ENCODE results near the gene CDH13.

Gene CDH13

DNA sequence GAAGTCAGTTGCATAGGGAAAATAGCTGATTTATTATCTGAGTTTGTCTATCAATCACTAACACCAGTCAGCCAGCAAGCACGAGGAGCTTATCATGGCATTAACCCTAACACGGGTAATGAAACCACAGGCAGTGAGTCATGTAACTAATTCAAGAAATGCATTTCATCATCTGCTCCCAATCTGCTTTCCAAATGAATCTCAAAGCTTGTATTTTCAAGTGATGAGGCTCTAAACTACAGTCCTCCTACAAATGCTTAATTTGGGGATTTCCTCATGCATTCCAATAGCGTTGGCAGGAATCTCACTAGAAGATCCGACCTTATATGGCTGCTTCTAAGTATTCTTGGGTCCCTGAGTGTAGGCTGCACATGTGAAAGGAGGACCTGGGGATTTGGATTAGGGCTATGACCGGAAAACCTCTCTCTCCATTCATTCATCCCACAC, 1062.6 kb downstream of the CDH13 start:
- Histone ChIP-seq H3K9ac (ENCODE audit: low read depth, low read length) (no peak overlapping the region), H3K36me3 (ENCODE audit: insufficient read depth, low read length) (no peaks in the 10 kb centered on the region), H3K4me2 (ENCODE audit: low read length) (no peak overlapping the region), H3K4me1 (ENCODE audit: control insufficient read depth, insufficient read depth, low read length) (peaks cover 9% of the 10 kb centered on the region), H3K27me3 (ENCODE audit: control insufficient read depth, insufficient read depth, low read length) (no peaks in the 10 kb centered on the region), H3K9me3 (replicated peaks; ENCODE audit: low read length) (no peaks in the 10 kb centered on the region), H3K4me3 (ENCODE audit: low read length) (no peak overlapping the region)

DNA sequence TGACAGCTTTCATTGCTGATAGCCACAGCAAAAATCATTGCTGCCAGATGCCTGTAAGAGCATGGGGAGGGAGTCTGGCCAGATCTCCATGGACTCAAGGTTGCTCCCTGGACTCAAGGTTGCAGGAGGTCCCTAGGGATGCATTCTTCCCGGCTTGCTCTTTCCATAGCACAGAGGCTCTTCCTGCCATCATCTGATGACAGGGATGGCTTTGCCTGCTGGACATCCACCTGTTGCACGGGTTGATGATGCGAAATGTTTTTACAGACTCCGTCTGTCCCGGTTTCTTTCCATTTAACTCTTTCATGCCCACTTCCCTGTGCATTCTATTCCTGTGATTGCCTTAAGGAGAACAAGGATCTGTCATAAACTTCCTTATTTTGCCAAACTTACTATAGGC, 1065.5 kb downstream of the CDH13 start:
- no peaks in the 10 kb centered on the region for H3K9me3 ChIP-seq (replicated peaks; ENCODE audit: low read length)
- no peaks in the 10 kb centered on the region for H3K27me3 ChIP-seq (ENCODE audit: control insufficient read depth, insufficient read depth, low read length)
- H3K9ac ChIP-seq (ENCODE audit: low read depth, low read length), result no peak overlapping the region
- H3K36me3 ChIP-seq (ENCODE audit: insufficient read depth, low read length), result no peaks in the 10 kb centered on the region
- no peak overlapping the region for H3K4me2 ChIP-seq (ENCODE audit: low read length)
- H3K4me3 ChIP-seq (ENCODE audit: low read length), result no peak overlapping the region
- peaks cover 9% of the 10 kb centered on the region for H3K4me1 ChIP-seq (ENCODE audit: control insufficient read depth, insufficient read depth, low read length)

- Histone ChIP-seq H3K27me3 (ENCODE audit: control insufficient read depth, insufficient read depth, low read length) (no peaks in the 10 kb centered on the region), H3K36me3 (ENCODE audit: insufficient read depth, low read length) (no peaks in the 10 kb centered on the region), H3K4me3 (ENCODE audit: low read length) (no peak overlapping the region), H3K4me2 (ENCODE audit: low read length) (no peak overlapping the region), H3K9me3 (replicated peaks; ENCODE audit: low read length) (no peaks in the 10 kb centered on the region), H3K9ac (ENCODE audit: low read depth, low read length) (no peak overlapping the region), H3K4me1 (ENCODE audit: control insufficient read depth, insufficient read depth, low read length) (no peaks in the 10 kb centered on the region)
Observed at GRCh38 chr16:83698964-83699363, 1072.2 kb downstream of the CDH13 start.

DNA sequence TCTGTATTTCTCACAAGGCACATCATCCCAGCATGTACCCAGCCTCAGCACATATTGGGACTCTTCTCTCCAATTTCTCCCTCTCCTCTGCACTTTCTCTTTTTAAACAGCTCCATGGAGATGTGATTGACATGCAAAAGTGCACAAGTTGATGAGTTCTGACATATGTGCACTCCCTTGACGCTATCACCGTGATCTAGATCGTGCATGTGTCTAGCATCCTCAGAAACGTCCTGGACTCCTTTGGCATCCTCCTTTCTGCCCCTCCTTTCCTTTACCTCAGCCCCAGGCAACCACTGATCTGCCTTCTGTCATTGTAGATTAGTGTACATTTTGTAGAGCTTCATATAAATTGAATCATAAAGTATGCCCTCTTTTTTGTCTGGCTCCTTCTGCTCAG, 1073.0 kb downstream of the CDH13 start:
- Histone ChIP-seq H3K4me1 (ENCODE audit: control insufficient read depth, insufficient read depth, low read length) (no peaks in the 10 kb centered on the region), H3K9me3 (replicated peaks; ENCODE audit: low read length) (no peaks in the 10 kb centered on the region), H3K27me3 (ENCODE audit: control insufficient read depth, insufficient read depth, low read length) (no peaks in the 10 kb centered on the region), H3K36me3 (ENCODE audit: insufficient read depth, low read length) (no peaks in the 10 kb centered on the region), H3K4me3 (ENCODE audit: low read length) (no peak overlapping the region), H3K4me2 (ENCODE audit: low read length) (no peak overlapping the region), H3K9ac (ENCODE audit: low read depth, low read length) (no peak overlapping the region)

DNA sequence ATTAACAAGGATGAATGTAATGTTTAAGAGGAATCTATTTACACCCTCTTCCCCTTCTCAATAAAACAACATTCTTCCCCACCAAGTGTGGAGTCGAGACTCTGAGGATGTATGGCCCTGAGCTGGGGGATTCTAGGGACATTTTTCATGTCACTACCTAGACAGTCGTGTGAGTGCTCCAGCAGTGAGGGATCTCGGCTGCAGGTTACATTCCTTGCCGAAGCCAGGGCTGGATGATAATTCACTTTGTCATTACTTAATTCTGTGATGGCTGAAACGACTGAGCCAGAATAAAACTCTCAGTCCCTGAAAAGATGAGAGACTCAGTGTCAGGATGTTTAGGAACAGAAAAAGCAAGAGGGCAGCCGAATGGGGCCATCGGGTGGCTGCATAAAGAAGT, 1074.1 kb downstream of the CDH13 start:
- H3K4me3 ChIP-seq (ENCODE audit: low read length), result no peak overlapping the region
- no peaks in the 10 kb centered on the region for H3K36me3 ChIP-seq (ENCODE audit: insufficient read depth, low read length)
- H3K4me1 ChIP-seq (ENCODE audit: control insufficient read depth, insufficient read depth, low read length), result peaks cover 2% of the 10 kb centered on the region
- H3K27me3 ChIP-seq (ENCODE audit: control insufficient read depth, insufficient read depth, low read length), result no peaks in the 10 kb centered on the region
- H3K4me2 ChIP-seq (ENCODE audit: low read length), result no peak overlapping the region
- H3K9me3 ChIP-seq (replicated peaks; ENCODE audit: low read length), result no peaks in the 10 kb centered on the region
- no peak overlapping the region for H3K9ac ChIP-seq (ENCODE audit: low read depth, low read length)

DNA sequence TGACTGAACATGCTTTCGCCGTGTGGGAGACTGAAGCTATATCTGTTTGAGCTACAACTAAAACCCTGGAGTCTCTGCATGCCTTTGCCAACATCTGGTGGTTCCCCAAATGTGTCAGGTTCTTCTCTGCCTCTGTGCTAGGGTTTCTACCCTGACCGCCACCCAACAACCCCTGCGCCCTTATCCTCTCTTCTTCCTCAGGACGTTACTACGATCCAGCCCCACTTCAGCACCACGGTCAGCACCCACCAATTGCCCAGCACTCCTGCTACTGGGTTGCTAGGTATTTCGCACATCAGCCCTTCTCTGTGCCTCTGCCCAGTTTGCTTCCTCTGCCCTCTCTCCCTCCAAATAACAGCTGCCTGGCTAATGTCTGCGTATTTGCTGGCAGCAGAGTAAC, 1074.7 kb downstream of the CDH13 start:
- no peak overlapping the region for H3K4me3 ChIP-seq (ENCODE audit: low read length)
- H3K4me2 ChIP-seq (ENCODE audit: low read length), result no peak overlapping the region

DNA sequence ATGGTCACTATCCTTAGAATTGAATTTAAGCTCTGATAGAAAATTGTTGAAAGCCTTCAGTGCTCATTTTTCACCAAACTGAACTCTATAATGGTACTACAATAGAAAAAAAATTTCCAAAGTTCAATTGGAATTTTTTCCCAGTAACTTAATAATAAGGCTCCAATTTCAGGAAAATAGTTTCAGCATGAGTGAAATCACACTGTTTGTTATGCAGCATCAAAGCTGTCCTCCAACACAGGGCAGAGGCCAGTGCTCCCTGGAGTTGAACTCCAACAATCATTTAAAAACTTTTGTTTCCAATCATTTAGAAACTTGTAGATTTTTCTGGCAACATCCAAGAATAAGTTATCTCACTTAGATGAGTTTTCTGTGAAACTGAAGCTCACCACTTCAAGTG, 1077.9 kb downstream of the CDH13 start:
- Histone ChIP-seq H3K9me3 (replicated peaks; ENCODE audit: low read length) (no peaks in the 10 kb centered on the region), H3K4me2 (ENCODE audit: low read length) (no peak overlapping the region), H3K27me3 (ENCODE audit: control insufficient read depth, insufficient read depth, low read length) (no peaks in the 10 kb centered on the region), H3K4me1 (ENCODE audit: control insufficient read depth, insufficient read depth, low read length) (peaks cover 6% of the 10 kb centered on the region), H3K9ac (ENCODE audit: low read depth, low read length) (no peak overlapping the region), H3K4me3 (ENCODE audit: low read length) (no peak overlapping the region), H3K36me3 (ENCODE audit: insufficient read depth, low read length) (no peaks in the 10 kb centered on the region)

More for the DNA sequence above, 1074.7 kb downstream of the CDH13 start:
- Histone ChIP-seq H3K9ac (ENCODE audit: low read depth, low read length) (no peak overlapping the region), H3K36me3 (ENCODE audit: insufficient read depth, low read length) (no peaks in the 10 kb centered on the region), H3K27me3 (ENCODE audit: control insufficient read depth, insufficient read depth, low read length) (no peaks in the 10 kb centered on the region), H3K4me1 (ENCODE audit: control insufficient read depth, insufficient read depth, low read length) (peaks cover 6% of the 10 kb centered on the region), H3K9me3 (replicated peaks; ENCODE audit: low read length) (no peaks in the 10 kb centered on the region)

GRCh38 chr16:83705856-83706255, 1079.1 kb downstream of the CDH13 start:
- H3K9me3 ChIP-seq (replicated peaks; ENCODE audit: low read length), result no peaks in the 10 kb centered on the region
- no peaks in the 10 kb centered on the region for H3K27me3 ChIP-seq (ENCODE audit: control insufficient read depth, insufficient read depth, low read length)
- no peak overlapping the region for H3K4me2 ChIP-seq (ENCODE audit: low read length)
- no peak overlapping the region for H3K4me3 ChIP-seq (ENCODE audit: low read length)
- H3K36me3 ChIP-seq (ENCODE audit: insufficient read depth, low read length), result no peaks in the 10 kb centered on the region
- no peak overlapping the region for H3K9ac ChIP-seq (ENCODE audit: low read depth, low read length)
- peaks cover 6% of the 10 kb centered on the region for H3K4me1 ChIP-seq (ENCODE audit: control insufficient read depth, insufficient read depth, low read length)

GRCh38 chr16:83706394-83706793, 1079.6 kb downstream of the CDH13 start:
- H3K27me3 ChIP-seq (ENCODE audit: control insufficient read depth, insufficient read depth, low read length), result no peaks in the 10 kb centered on the region
- H3K9ac ChIP-seq (ENCODE audit: low read depth, low read length), result no peak overlapping the region
- no peaks in the 10 kb centered on the region for H3K9me3 ChIP-seq (replicated peaks; ENCODE audit: low read length)
- H3K4me3 ChIP-seq (ENCODE audit: low read length), result no peak overlapping the region
- H3K4me1 ChIP-seq (ENCODE audit: control insufficient read depth, insufficient read depth, low read length), result peaks cover 6% of the 10 kb centered on the region
- no peaks in the 10 kb centered on the region for H3K36me3 ChIP-seq (ENCODE audit: insufficient read depth, low read length)
- H3K4me2 ChIP-seq (ENCODE audit: low read length), result no peak overlapping the region

DNA sequence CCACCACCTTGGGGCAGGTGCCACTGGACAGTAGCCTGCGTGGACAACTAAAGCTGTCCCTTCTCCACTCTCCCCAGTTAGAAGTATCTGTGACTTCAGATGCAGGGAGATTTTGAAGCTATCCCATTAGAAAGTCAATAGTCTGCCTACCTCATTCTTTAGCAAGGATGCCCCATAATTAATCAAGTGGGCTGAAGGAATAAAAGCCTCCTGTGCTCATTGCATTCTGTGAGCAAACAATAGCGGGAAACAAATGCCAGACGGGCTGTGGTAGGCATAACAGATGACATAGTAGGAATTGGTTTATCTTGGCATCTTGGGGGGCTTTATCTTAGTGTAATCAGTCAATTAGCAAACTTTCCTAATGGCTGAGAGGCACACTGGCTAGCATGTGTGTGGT, 1084.3 kb downstream of the CDH13 start:
- Histone ChIP-seq H3K9me3 (replicated peaks; ENCODE audit: low read length) (no peaks in the 10 kb centered on the region), H3K4me3 (ENCODE audit: low read length) (no peak overlapping the region), H3K36me3 (ENCODE audit: insufficient read depth, low read length) (no peaks in the 10 kb centered on the region), H3K9ac (ENCODE audit: low read depth, low read length) (no peak overlapping the region), H3K4me2 (ENCODE audit: low read length) (no peak overlapping the region), H3K4me1 (ENCODE audit: control insufficient read depth, insufficient read depth, low read length) (peaks cover 27% of the 10 kb centered on the region), H3K27me3 (ENCODE audit: control insufficient read depth, insufficient read depth, low read length) (no peaks in the 10 kb centered on the region)

DNA sequence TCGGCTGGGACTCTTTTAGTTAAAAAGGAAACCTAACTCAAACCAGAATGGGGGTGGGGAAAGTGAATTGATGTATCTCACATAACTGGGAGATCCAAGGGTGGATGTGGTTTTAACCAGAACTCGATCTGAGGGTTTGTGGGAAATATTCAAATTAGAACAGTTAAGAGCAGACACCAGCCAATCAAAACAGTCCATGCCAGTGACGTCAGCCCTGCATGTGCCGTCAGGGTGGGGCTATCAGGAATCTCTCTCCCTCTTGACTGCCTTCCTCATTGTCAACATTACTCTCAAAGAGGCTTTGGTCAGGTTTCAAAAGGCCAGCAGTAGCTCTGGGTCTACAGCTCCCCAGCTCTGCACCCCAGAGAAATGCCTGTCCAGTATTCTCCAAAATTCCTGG, 1086.8 kb downstream of the CDH13 start:
- Histone ChIP-seq H3K36me3 (ENCODE audit: insufficient read depth, low read length) (no peaks in the 10 kb centered on the region), H3K4me3 (ENCODE audit: low read length) (no peak overlapping the region), H3K4me2 (ENCODE audit: low read length) (no peak overlapping the region), H3K9ac (ENCODE audit: low read depth, low read length) (no peak overlapping the region), H3K9me3 (replicated peaks; ENCODE audit: low read length) (no peaks in the 10 kb centered on the region), H3K27me3 (ENCODE audit: control insufficient read depth, insufficient read depth, low read length) (no peaks in the 10 kb centered on the region), H3K4me1 (ENCODE audit: control insufficient read depth, insufficient read depth, low read length) (peaks cover 47% of the 10 kb centered on the region)

GRCh38 chr16:83714286-83714685, 1087.5 kb downstream of the CDH13 start:
- H3K9me3 ChIP-seq (replicated peaks; ENCODE audit: low read length), result no peaks in the 10 kb centered on the region
- peak overlapping the region; percentile 26 for H3K9ac ChIP-seq (ENCODE audit: low read depth, low read length)
- peak overlapping the region; percentile 36 for H3K4me2 ChIP-seq (ENCODE audit: low read length)
- H3K4me1 ChIP-seq (ENCODE audit: control insufficient read depth, insufficient read depth, low read length), result peaks cover 50% of the 10 kb centered on the region
- H3K36me3 ChIP-seq (ENCODE audit: insufficient read depth, low read length), result no peaks in the 10 kb centered on the region
- no peak overlapping the region for H3K4me3 ChIP-seq (ENCODE audit: low read length)
- no peaks in the 10 kb centered on the region for H3K27me3 ChIP-seq (ENCODE audit: control insufficient read depth, insufficient read depth, low read length)

Measured in skeletal muscle satellite cell (primary cell).